Lower leg skin (tissue), 3 donors: Measurements from ENCODE around the gene AKAP8L.

Experiments used
- CTCF ChIP-seq, 3 donors: fragments of 450-650 bp; IDR thresholded peaks; one replicate each; pipeline ENCODE4 v1.5.1; 2016; ENCODE audit warnings: antibody characterized with exemption in 3 of 3, mild to moderate bottlenecking in 3 of 3, moderate library complexity in 2 of 3
- POLR2A ChIP-seq, 2 donors: fragments of 450-650 bp; IDR thresholded peaks; one replicate each; pipeline ENCODE4 v1.6.1; 2016 to 2017; ENCODE audit warnings: antibody characterized with exemption in 2 of 2, mild to moderate bottlenecking in 1 of 2, moderate library complexity in 1 of 2

GRCh38 chr19:15445807-15446376 is 27.1 kb upstream of the AKAP8L start:
- TF ChIP-seq CTCF (IDR thresholded peaks at IDR 0.05), result no peak
- TF ChIP-seq POLR2A (IDR thresholded peaks at IDR 0.05), result no peak
